Natural killer cell treated with Interleukin-12 subunit alpha and Interleukin-12 subunit beta and Interleukin-15 and Interleukin-18, amount 100 ng/mL, for 72 hours (primary cell): Measurements from ENCODE around the gene FKBP1B. TPM values are rescaled to one million over a fixed set of nuclear protein-coding genes. Genes with fewer than 3 reads are reported as not detected.

Experiments
- ATAC-seq, 2 donors: fragments of 150-1000 bp; cut with Tn5 transposase in 1 of 2; sonication (Bioruptor Pico), chemical (Tn5 transposase) in 1 of 2; 2 replicates each; pipeline ENCODE4 v1.10.0; 2021
- DNase-seq: peaks from one replicate; pipeline ENCODE4 v3.0.0; 2022; ENCODE audit warnings: low spot score
- H3K27ac Mint-ChIP-seq, 2 donors: 1 replicate in 1 of 2; 2 replicates in 1 of 2; pipeline ENCODE4 v1.8.0; 2022; ENCODE audit warnings: mixed read lengths in 2 of 2, mild to moderate bottlenecking in 1 of 2, moderate library complexity in 1 of 2
- H3K27me3 Mint-ChIP-seq, 2 donors: 1 replicate in 1 of 2; 2 replicates in 1 of 2; pipeline ENCODE4 v1.8.0; 2022; ENCODE audit warnings: mixed read lengths in 2 of 2
- H3K36me3 Mint-ChIP-seq: one replicate; pipeline ENCODE4 v1.8.0; 2022; ENCODE audit warnings: mixed read lengths
- H3K4me1 Mint-ChIP-seq, 2 donors: 1 replicate in 1 of 2; 2 replicates in 1 of 2; pipeline ENCODE4 v1.8.0; 2022; ENCODE audit warnings: low read depth in 2 of 2, mixed read lengths in 2 of 2, mild to moderate bottlenecking in 1 of 2
- H3K4me3 Mint-ChIP-seq: one replicate; pipeline ENCODE4 v1.8.0; 2022; ENCODE audit warnings: mixed read lengths
- H3K9me3 Mint-ChIP-seq: 2 replicates; pipeline ENCODE4 v1.8.0; 2022; ENCODE audit warnings: mixed read lengths
- total RNA-seq, 2 donors: library from RNA; stranded (reverse); gene quantifications; one replicate each; pipeline ENCODE4 v1.2.3, GENCODE V29; 2022

FKBP1B gene
- total RNA-seq, 2 donors from 2014 or later, result 1.6 to 2.4 TPM

GRCh38 chr2:24110660-24111303 lies 61.2 kb downstream of the FKBP1B start:
- Mint-ChIP-seq H3K36me3 (peaks cover 19% of the 10 kb centered on the region), H3K4me1 (peaks cover 0 to 3% of the 10 kb centered on the region in 2 donors), H3K27me3 (no peaks in the 10 kb centered on the region), H3K27ac (no peak overlapping the region), H3K4me3 (no peak overlapping the region), H3K9me3 (peaks cover 7% of the 10 kb centered on the region)
- ATAC-seq (no peak), DNase-seq (no peak)

GRCh38 chr2:24111407-24111901 lies 61.9 kb downstream of the FKBP1B start:
- H3K4me1 Mint-ChIP-seq, result peaks cover 0 to 3% of the 10 kb centered on the region in 2 donors
- no peak overlapping the region for H3K4me3 Mint-ChIP-seq
- DNase-seq (no peak), ATAC-seq (no peak)
- H3K27me3 Mint-ChIP-seq, result no peaks in the 10 kb centered on the region
- no peak overlapping the region for H3K27ac Mint-ChIP-seq
- peaks cover 4% of the 10 kb centered on the region for H3K9me3 Mint-ChIP-seq
- H3K36me3 Mint-ChIP-seq, result peaks cover 17% of the 10 kb centered on the region

Other genes with a start within 250 kb of the FKBP1B start
- gene ATAD2B, start 122.6 kb upstream of the FKBP1B start, total RNA-seq, result 10 to 100 TPM; 36.2 to 44.5 TPM
- 10 to 100 TPM; 11.2 to 14.1 TPM for gene UBXN2A, start 109.3 kb upstream of the FKBP1B start, total RNA-seq
- under 1 TPM; 0.21 to 0.75 TPM for gene MFSD2B, start 39.7 kb upstream of the FKBP1B start, total RNA-seq
- 10 to 100 TPM; 20.8 to 26.3 TPM for gene WDCP, start 2.4 kb upstream of the FKBP1B start, total RNA-seq
- 10 to 100 TPM; 83.1 to 85.8 TPM for gene SF3B6, start 26.6 kb downstream of the FKBP1B start, total RNA-seq
- gene TP53I3, start 35.1 kb downstream of the FKBP1B start, total RNA-seq, result 1 to 10 TPM; 4.1 to 5.8 TPM
- 1 to 10 TPM in 1 of 2 donors, not detected in 1; 1.2 TPM for gene PFN4, start 73.6 kb downstream of the FKBP1B start, total RNA-seq
- 10 to 100 TPM; 13.7 to 14.4 TPM for gene FAM228B, start 73.7 kb downstream of the FKBP1B start, total RNA-seq
- gene FAM228A, start 125.3 kb downstream of the FKBP1B start, total RNA-seq, result under 1 TPM in 1 of 2 donors, not detected in 1; 0.21 TPM